SK-N-SH treated with all-trans-retinoic acid at 6 μM for 48 hours (cell line): Measurements from ENCODE around the gene ST3GAL6.

Source experiments
- PPARA ChIP-seq: fragments of 250-450 bp; sonication (Bioruptor Pico); IDR thresholded peaks from 2 replicates; pipeline ENCODE4 v1.5.0; 2020; ENCODE audit warnings: mild to moderate bottlenecking, borderline replicate concordance
- TF ChIP-seq, protein P1 (sequence below): fragments of 250-450 bp; sonication (Bioruptor Pico); IDR thresholded peaks from 2 replicates; pipeline ENCODE4 v1.5.0; 2020; ENCODE audit warnings: mild to moderate bottlenecking, moderate library complexity

DNA sequence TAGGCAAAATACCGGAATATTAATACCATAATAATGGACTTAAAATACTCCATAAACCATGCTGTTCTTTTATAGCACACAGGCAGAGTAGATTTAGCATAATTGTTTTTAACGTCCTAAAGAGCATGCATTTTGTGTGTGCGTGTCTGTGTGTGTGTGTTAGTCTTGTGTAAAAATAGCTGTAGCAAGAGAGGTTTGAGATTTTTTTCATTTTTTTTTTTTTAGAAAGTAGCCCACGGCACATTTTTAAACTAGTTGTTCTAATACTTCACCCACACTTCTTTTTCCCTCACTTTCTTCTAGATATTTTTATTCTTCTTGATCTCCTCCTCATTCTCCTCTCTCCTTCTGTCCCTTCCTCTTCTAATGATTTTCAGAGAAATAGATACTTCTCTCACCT, 7.5 kb upstream of the ST3GAL6 start:
- no peak for TF ChIP-seq PPARA (CRISPR knock-in tag)
- TF ChIP-seq, protein P1, sequence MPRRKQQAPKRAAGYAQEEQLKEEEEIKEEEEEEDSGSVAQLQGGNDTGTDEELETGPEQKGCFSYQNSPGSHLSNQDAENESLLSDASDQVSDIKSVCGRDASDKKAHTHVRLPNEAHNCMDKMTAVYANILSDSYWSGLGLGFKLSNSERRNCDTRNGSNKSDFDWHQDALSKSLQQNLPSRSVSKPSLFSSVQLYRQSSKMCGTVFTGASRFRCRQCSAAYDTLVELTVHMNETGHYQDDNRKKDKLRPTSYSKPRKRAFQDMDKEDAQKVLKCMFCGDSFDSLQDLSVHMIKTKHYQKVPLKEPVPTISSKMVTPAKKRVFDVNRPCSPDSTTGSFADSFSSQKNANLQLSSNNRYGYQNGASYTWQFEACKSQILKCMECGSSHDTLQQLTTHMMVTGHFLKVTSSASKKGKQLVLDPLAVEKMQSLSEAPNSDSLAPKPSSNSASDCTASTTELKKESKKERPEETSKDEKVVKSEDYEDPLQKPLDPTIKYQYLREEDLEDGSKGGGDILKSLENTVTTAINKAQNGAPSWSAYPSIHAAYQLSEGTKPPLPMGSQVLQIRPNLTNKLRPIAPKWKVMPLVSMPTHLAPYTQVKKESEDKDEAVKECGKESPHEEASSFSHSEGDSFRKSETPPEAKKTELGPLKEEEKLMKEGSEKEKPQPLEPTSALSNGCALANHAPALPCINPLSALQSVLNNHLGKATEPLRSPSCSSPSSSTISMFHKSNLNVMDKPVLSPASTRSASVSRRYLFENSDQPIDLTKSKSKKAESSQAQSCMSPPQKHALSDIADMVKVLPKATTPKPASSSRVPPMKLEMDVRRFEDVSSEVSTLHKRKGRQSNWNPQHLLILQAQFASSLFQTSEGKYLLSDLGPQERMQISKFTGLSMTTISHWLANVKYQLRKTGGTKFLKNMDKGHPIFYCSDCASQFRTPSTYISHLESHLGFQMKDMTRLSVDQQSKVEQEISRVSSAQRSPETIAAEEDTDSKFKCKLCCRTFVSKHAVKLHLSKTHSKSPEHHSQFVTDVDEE (CRISPR knock-in tag): no peak
